GM12878 (cell line): Measurements from ENCODE around the gene HLA-DRB1. TPM values are rescaled to one million over a fixed set of nuclear protein-coding genes. Genes with fewer than 3 reads are reported as not detected.

Experiments used
- ATF3 ChIP-seq: IDR thresholded peaks from 2 replicates; pipeline ENCODE4 v1.6.1; 2011; ENCODE audit warnings: low read depth, mild to moderate bottlenecking, low read length, moderate library complexity, borderline replicate concordance; ENCODE audit errors: extremely low read depth
- CEBPB ChIP-seq, 2 experiments: fragments of 150-350 bp in 1 of 2; IDR thresholded peaks; 2 replicates each; pipeline ENCODE4 v1.6.1; 2012 to 2014; ENCODE audit warnings: low read depth in 2 of 2, low read length in 2 of 2, borderline replicate concordance in 1 of 2, inconsistent platforms in 1 of 2
- CEBPZ ChIP-seq: fragments of 150-350 bp; IDR thresholded peaks from 2 replicates; pipeline ENCODE4 v1.6.1; 2016; ENCODE audit warnings: low read depth, low read length
- CHD4 ChIP-seq: fragments of 200-600 bp; sonication (generic); IDR thresholded peaks from 2 replicates; pipeline ENCODE4 v1.6.1; 2016; ENCODE audit warnings: mild to moderate bottlenecking
- EGR1 ChIP-seq, 2 experiments: IDR thresholded peaks; 1 replicate in 1 of 2; 2 replicates in 1 of 2; pipeline ENCODE4 v1.6.1; 2011 to 2012; ENCODE audit warnings: low read depth in 2 of 2, low read length in 2 of 2, borderline replicate concordance in 1 of 2, mild to moderate bottlenecking in 1 of 2, moderate library complexity in 1 of 2
- ETV6 ChIP-seq, 2 experiments: fragments of 450-650 bp in 1 of 2; IDR thresholded peaks in 1 of 2; conservative IDR thresholded peaks in 1 of 2; 2 replicates each; pipeline ENCODE4 v1.6.1; 2014; ENCODE audit warnings: antibody characterized with exemption in 1 of 2, borderline replicate concordance in 1 of 2, low read depth in 1 of 2, mild to moderate bottlenecking in 1 of 2, moderate library complexity in 1 of 2
- LARP7 ChIP-seq: fragments of 450-650 bp; IDR thresholded peaks from 2 replicates; pipeline ENCODE4 v1.6.1; 2017; ENCODE audit warnings: mild to moderate bottlenecking
- NKRF ChIP-seq: fragments of 450-650 bp; conservative IDR thresholded peaks from 2 replicates; pipeline ENCODE4 v1.6.1; 2017; ENCODE audit warnings: mild to moderate bottlenecking, moderate library complexity
- NR2F1 ChIP-seq: fragments of 450-650 bp; conservative IDR thresholded peaks from 2 replicates; pipeline ENCODE4 v1.6.1; 2017; ENCODE audit warnings: mild to moderate bottlenecking
- RCOR1 ChIP-seq: conservative IDR thresholded peaks from 2 replicates; pipeline ENCODE4 v1.6.1; 2012; ENCODE audit warnings: low read depth, low read length, improper control_type of control experiment
- RFX5 ChIP-seq: IDR thresholded peaks from 2 replicates; pipeline ENCODE4 v1.6.1; 2011; ENCODE audit warnings: low read depth, low read length, improper control_type of control experiment
- SPI1 ChIP-seq: IDR thresholded peaks from 2 replicates; pipeline ENCODE4 v1.6.1; 2011; ENCODE audit warnings: low read depth, mild to moderate bottlenecking, low read length, moderate library complexity, borderline replicate concordance; ENCODE audit not compliant: insufficient read depth
- SUPT20H ChIP-seq: IDR thresholded peaks from 2 replicates; pipeline ENCODE4 v1.6.1; 2011; ENCODE audit warnings: low read depth, mild to moderate bottlenecking, low read length, moderate library complexity, borderline replicate concordance; ENCODE audit not compliant: control insufficient read depth
- TBL1XR1 ChIP-seq: IDR thresholded peaks from 2 replicates; pipeline ENCODE4 v1.6.1; 2012; ENCODE audit warnings: low read depth, low read length, improper control_type of control experiment
- TCF3 ChIP-seq: IDR thresholded peaks from 2 replicates; pipeline ENCODE4 v1.6.1; 2012; ENCODE audit warnings: low read depth, mild to moderate bottlenecking, low read length, borderline replicate concordance; ENCODE audit not compliant: insufficient read depth
- TCF7 ChIP-seq: IDR thresholded peaks from 2 replicates; pipeline ENCODE4 v1.6.1; 2014; ENCODE audit warnings: antibody characterized with exemption, borderline replicate concordance
- YY1 ChIP-seq: IDR thresholded peaks from 2 replicates; pipeline ENCODE4 v1.6.1; 2011; ENCODE audit warnings: low read depth, mild to moderate bottlenecking, low read length
- polyA plus RNA-seq, 11 experiments: library from polyadenylated mRNA; depleted of rRNA in 4 of 11; unstranded in 6 of 11; stranded (reverse) in 5 of 11; fragments of >200 nt; fragmentation: Nextera tagmentation in 4 of 11; fragmentation: Illumina TruSeq in 1 of 11; extraction: Ambion mirVana in 4 of 11; extraction: Trizol in 1 of 11; gene quantifications; 1 replicate in 1 of 11; 2 replicates in 10 of 11; pipeline versions ENCODE4 v1.2.1 to v1.2.3, GENCODE V29; 2011 to 2016; ENCODE audit warnings: inconsistent platforms in 2 of 11, missing spikeins in 2 of 11, low read depth in 1 of 11
- total RNA-seq, 4 experiments: library from RNA; depleted of rRNA in 3 of 4; stranded (reverse); fragments of >200 nt in 3 of 4; fragmentation: Illumina TruSeq in 1 of 4; extraction: Trizol in 1 of 4; gene quantifications; 2 replicates each; pipeline versions ENCODE4 v1.2.1 to v1.2.3, GENCODE V29; 2013 to 2021
- TF ChIP-seq, protein P1 (sequence below): IDR thresholded peaks from 2 replicates; pipeline ENCODE4 v1.6.1; 2012; ENCODE audit warnings: low read depth, low read length, improper control_type of control experiment

The HLA-DRB1 gene
- total and polyA plus RNA-seq, 10 of the 15 experiments (the other 5 are each of a cell fraction or from before 2014, with no cell fraction given): 312 to 1,082 (median 604) TPM

DNA sequence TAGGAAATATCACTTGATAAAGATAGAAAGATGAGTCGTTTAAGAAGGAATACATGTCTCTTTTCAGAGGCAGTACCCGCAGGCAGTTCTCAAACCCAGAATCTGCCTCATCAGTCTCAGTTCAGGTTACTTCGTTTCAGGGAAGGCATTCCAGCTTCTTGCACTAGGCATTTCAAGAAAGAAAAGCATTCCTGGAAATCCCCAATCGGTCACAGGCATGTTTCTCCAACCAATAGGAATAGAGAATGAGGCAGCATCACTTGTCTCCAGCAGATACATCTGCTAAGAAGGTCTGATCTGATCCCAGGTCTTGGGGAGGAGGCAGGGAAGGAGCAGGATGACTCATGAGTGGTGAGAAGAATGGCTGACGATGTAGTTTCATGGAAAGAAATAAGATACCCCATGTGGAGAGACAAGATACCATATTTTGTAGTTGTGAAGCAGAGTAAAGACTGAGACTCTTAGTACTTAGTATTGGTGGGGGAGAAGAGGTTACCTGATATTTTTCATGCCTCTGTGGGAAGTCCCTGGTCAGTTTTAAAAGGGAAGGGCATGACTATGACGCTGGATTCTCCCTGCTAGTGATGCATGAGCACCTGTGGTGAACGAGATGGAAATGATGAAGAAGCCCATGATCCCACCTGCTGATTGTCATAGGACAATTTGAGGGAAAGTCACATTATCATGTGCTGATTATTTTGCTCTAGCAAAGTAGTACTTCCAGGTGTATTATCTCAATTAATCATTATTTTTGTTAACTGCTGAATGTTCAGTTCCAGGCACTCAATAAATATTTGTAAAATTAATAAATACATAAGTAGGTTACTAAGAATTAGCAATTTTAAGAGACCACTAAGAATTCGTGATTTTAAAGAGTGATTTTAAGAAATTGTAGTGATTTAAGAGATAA is 20.3 kb upstream of the HLA-DRB1 start (continued):
- no peak for TF ChIP-seq TCF7
- no peak; a peak in 1 of 4 replicates for TF ChIP-seq CEBPB (IDR thresholded peaks at IDR 0.05; ENCODE audit: borderline replicate concordance in 1 of 2, low read depth in 2 of 2, low read length in 2 of 2)
- TF ChIP-seq, protein P1, sequence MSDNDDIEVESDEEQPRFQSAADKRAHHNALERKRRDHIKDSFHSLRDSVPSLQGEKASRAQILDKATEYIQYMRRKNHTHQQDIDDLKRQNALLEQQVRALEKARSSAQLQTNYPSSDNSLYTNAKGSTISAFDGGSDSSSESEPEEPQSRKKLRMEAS: no peak
- TF ChIP-seq RCOR1: no peak
- TF ChIP-seq CEBPZ: no peak
- no peak for TF ChIP-seq NKRF
- no peak for TF ChIP-seq SUPT20H
- no peak for TF ChIP-seq TBL1XR1
- peak in 1 of 2 experiments; percentile 24; a peak in 1 of 4 replicates for TF ChIP-seq ETV6 (conservative IDR thresholded peaks at IDR 0.05 in 1 of 2, IDR thresholded peaks at IDR 0.05 in 1 of 2; ENCODE audit: borderline replicate concordance in 1 of 2, low read depth in 1 of 2)
- TF ChIP-seq TCF3: 0 out of 2 replicates have a peak, but pooled peaks have one; percentile 22
- no peak for TF ChIP-seq EGR1 (IDR thresholded peaks at IDR 0.05; ENCODE audit: borderline replicate concordance in 1 of 2, low read depth in 2 of 2, low read length in 2 of 2)
- TF ChIP-seq SPI1: peak; percentile 44; the same call in 1 of the 2 replicates
- peak; percentile 42; the same call in 1 of the 2 replicates for TF ChIP-seq NR2F1
- peak; percentile 98 for TF ChIP-seq RFX5
- TF ChIP-seq ATF3: no peak
- TF ChIP-seq CHD4: no peak
- peak; percentile 64 for TF ChIP-seq YY1
- no peak for TF ChIP-seq LARP7
